Left ventricle myocardium inferior (tissue), 1 donor: ENCODE data around the gene PAX2. TPM values are rescaled to one million over a fixed set of nuclear protein-coding genes. Genes with fewer than 3 reads are reported as not detected.

Source experiments
- DNase-seq: peaks from one replicate; pipeline ENCODE4 v3.0.0-alpha.2; 2020
- H3K27ac ChIP-seq: fragments of 200-600 bp; replicated peaks from 2 replicates; pipeline ENCODE4 v1.8.0; 2021
- H3K27me3 ChIP-seq: fragments of 200-600 bp; 2 replicates; pipeline ENCODE4 v1.8.0; 2021; ENCODE audit warnings: low read depth
- H3K36me3 ChIP-seq: fragments of 200-600 bp; 2 replicates; pipeline ENCODE4 v1.8.0; 2021
- H3K4me1 ChIP-seq: fragments of 200-600 bp; 2 replicates; pipeline ENCODE4 v1.8.0; 2021
- H3K4me3 ChIP-seq: fragments of 200-600 bp; 2 replicates; pipeline ENCODE4 v1.8.0; 2021; ENCODE audit warnings: mild to moderate bottlenecking, moderate library complexity
- H3K9me3 ChIP-seq: fragments of 200-600 bp; replicated peaks from 2 replicates; pipeline ENCODE4 v1.8.0; 2021
- intact Hi-C: fragments of 100-400 bp; cut with micrococcal nuclease; formaldehyde crosslinking; loops from one replicate; pipeline ENCODE4 v1.11.0; 2022
- total RNA-seq: library from RNA; stranded (reverse); fragmentation: NEBNext Ultra II Directional; extraction: Animal tissue kit (Norgen Biotek cat#: 25700); gene quantifications from one replicate; pipeline ENCODE4 v1.2.1, GENCODE V29; 2021
- TF ChIP-seq, protein P1 (sequence below): fragments of 200-600 bp; IDR thresholded peaks from 2 replicates; pipeline ENCODE4 v1.8.0; 2021; ENCODE audit warnings: antibody characterized with exemption, mild to moderate bottlenecking, borderline replicate concordance
- donor health status: DM: no; HTN: yes; CAD: no; lungs with severe emphysema.

Gene PAX2
- total RNA-seq, 1 donor from 2014 or later: not detected

GRCh38 chr10:100793055-100793454 is 47.7 kb downstream of the PAX2 start:
- no peaks in the 10 kb centered on the region for H3K9me3 ChIP-seq
- peaks cover 98% of the 10 kb centered on the region for H3K27me3 ChIP-seq
- intact Hi-C loops: no loop called here
- H3K36me3 ChIP-seq: no peaks in the 10 kb centered on the region
- DNase-seq: no peak
- no peaks in the 10 kb centered on the region for H3K4me1 ChIP-seq
- TF ChIP-seq, protein P1, sequence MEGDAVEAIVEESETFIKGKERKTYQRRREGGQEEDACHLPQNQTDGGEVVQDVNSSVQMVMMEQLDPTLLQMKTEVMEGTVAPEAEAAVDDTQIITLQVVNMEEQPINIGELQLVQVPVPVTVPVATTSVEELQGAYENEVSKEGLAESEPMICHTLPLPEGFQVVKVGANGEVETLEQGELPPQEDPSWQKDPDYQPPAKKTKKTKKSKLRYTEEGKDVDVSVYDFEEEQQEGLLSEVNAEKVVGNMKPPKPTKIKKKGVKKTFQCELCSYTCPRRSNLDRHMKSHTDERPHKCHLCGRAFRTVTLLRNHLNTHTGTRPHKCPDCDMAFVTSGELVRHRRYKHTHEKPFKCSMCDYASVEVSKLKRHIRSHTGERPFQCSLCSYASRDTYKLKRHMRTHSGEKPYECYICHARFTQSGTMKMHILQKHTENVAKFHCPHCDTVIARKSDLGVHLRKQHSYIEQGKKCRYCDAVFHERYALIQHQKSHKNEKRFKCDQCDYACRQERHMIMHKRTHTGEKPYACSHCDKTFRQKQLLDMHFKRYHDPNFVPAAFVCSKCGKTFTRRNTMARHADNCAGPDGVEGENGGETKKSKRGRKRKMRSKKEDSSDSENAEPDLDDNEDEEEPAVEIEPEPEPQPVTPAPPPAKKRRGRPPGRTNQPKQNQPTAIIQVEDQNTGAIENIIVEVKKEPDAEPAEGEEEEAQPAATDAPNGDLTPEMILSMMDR: no peak
- H3K4me3 ChIP-seq: no peak overlapping the region
- H3K27ac ChIP-seq: no peak overlapping the region

- H3K4me3 ChIP-seq: no peak overlapping the region
- H3K4me1 ChIP-seq: no peaks in the 10 kb centered on the region
- no peak for DNase-seq
- H3K9me3 ChIP-seq: no peaks in the 10 kb centered on the region
- H3K27me3 ChIP-seq: peaks cover 98% of the 10 kb centered on the region
- intact Hi-C loops: no loop called here
- H3K27ac ChIP-seq: no peak overlapping the region
- H3K36me3 ChIP-seq: no peaks in the 10 kb centered on the region
- TF ChIP-seq, protein P1: no peak
These were observed 54.5 kb downstream of the PAX2 start for GRCh38 chr10:100799881-100800280.

- H3K4me3 ChIP-seq: no peak overlapping the region
- H3K27me3 ChIP-seq: peaks cover 97% of the 10 kb centered on the region
- H3K36me3 ChIP-seq: no peaks in the 10 kb centered on the region
- TF ChIP-seq, protein P1: no peak
- H3K9me3 ChIP-seq: no peaks in the 10 kb centered on the region
- intact Hi-C loops: no loop called here
- H3K4me1 ChIP-seq: no peaks in the 10 kb centered on the region
- DNase-seq: no peak
- no peak overlapping the region for H3K27ac ChIP-seq
These were observed 55.5 kb downstream of the PAX2 start for GRCh38 chr10:100800931-100801330.

DNA sequence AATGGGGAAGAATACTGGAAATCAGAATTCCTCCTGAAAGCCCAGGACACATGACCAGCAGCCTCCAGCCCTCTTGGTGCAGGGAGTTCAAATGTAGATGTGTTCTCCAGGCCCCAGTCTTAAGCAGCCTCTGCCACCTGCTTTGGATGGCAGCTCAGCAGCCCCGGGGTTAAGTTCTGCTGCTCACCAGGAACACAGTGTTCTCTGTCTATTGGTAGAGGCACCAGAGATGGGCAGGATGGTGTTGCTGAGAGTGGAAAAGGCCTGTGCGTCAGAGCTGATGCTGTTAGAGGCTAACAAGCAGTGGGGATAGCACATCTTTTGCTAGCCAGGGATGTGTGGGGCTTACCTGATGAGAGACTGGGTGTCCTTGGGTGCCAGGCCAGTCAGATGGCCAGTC is 56.8 kb downstream of the PAX2 start:
- TF ChIP-seq, protein P1: no peak
- H3K4me3 ChIP-seq: no peak overlapping the region
- H3K4me1 ChIP-seq: no peaks in the 10 kb centered on the region
- H3K27me3 ChIP-seq: peaks cover 97% of the 10 kb centered on the region
- no peak for DNase-seq
- H3K36me3 ChIP-seq: no peaks in the 10 kb centered on the region
- intact Hi-C loops: no loop called here
- H3K9me3 ChIP-seq: no peaks in the 10 kb centered on the region
- H3K27ac ChIP-seq: no peak overlapping the region

- peaks cover 97% of the 10 kb centered on the region for H3K27me3 ChIP-seq
- H3K36me3 ChIP-seq: no peaks in the 10 kb centered on the region
- H3K27ac ChIP-seq: no peak overlapping the region
- TF ChIP-seq, protein P1: no peak
- DNase-seq: no peak
- H3K9me3 ChIP-seq: no peaks in the 10 kb centered on the region
- no peaks in the 10 kb centered on the region for H3K4me1 ChIP-seq
- no peak overlapping the region for H3K4me3 ChIP-seq
- intact Hi-C loops: no loop called here
These were observed 57.2 kb downstream of the PAX2 start for GRCh38 chr10:100802607-100803006.

- H3K4me3 ChIP-seq: no peak overlapping the region
- intact Hi-C loops: no loop called here
- H3K27me3 ChIP-seq: peaks cover 97% of the 10 kb centered on the region
- no peaks in the 10 kb centered on the region for H3K36me3 ChIP-seq
- TF ChIP-seq, protein P1: no peak
- H3K27ac ChIP-seq: no peak overlapping the region
- DNase-seq: no peak
- no peaks in the 10 kb centered on the region for H3K4me1 ChIP-seq
- no peaks in the 10 kb centered on the region for H3K9me3 ChIP-seq
These were observed 58.1 kb downstream of the PAX2 start for GRCh38 chr10:100803492-100803891.
